ENCODE results near the gene LRP2. TPM values are rescaled to one million over a fixed set of nuclear protein-coding genes. Genes with fewer than 3 reads are reported as not detected.

The LRP2 gene
- total RNA-seq, 1 experiment from 2014 or later = 0.59 TPM

- TF ChIP-seq, protein P1, sequence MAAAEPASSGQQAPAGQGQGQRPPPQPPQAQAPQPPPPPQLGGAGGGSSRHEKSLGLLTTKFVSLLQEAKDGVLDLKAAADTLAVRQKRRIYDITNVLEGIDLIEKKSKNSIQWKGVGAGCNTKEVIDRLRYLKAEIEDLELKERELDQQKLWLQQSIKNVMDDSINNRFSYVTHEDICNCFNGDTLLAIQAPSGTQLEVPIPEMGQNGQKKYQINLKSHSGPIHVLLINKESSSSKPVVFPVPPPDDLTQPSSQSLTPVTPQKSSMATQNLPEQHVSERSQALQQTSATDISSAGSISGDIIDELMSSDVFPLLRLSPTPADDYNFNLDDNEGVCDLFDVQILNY (CRISPR knock-in tag; IDR thresholded peaks at IDR 0.05) = no peak
Observed at GRCh38 chr2:169294001-169294675, 68.2 kb downstream of the LRP2 start (continued).

DNA sequence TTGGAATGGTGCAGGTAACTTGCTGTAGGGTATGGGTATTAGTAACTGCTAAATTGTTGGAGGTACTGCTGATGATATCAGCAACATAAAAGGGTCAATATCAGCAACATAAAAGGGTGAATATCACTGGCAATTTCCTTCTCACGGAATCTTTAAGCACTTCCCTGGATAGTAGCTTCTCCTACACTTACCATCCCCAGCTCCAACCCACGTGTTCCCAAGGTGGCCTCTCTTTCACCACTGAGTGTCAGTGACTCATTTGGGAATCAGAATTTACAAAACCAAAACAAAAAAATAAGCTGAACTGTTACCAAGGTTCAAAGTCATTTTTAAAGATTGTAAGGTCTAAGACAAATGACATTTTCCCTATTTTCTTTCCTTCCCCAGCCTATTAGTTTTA is 70.8 kb downstream of the LRP2 start:
- Mint-ChIP-seq H3K9me3 (no peaks in the 10 kb centered on the region), H3K36me3 (no peaks in the 10 kb centered on the region), H3K4me3 (no peak overlapping the region), H3K27me3 (ENCODE audit: low read depth) (no peaks in the 10 kb centered on the region), H3K27ac (no peak overlapping the region), H3K4me1 (peaks cover 26% of the 10 kb centered on the region)
- ChIA-PET CTCF (no interaction called here), POLR2A (no interaction called here)
- ATAC-seq = peak; percentile 52
- DNase-seq (ENCODE audit: low spot score) = no peak
- TF ChIP-seq SMAD3 (CRISPR knock-in tag; IDR thresholded peaks at IDR 0.05; ENCODE audit: borderline replicate concordance) = no peak
- TF ChIP-seq, protein P2, sequence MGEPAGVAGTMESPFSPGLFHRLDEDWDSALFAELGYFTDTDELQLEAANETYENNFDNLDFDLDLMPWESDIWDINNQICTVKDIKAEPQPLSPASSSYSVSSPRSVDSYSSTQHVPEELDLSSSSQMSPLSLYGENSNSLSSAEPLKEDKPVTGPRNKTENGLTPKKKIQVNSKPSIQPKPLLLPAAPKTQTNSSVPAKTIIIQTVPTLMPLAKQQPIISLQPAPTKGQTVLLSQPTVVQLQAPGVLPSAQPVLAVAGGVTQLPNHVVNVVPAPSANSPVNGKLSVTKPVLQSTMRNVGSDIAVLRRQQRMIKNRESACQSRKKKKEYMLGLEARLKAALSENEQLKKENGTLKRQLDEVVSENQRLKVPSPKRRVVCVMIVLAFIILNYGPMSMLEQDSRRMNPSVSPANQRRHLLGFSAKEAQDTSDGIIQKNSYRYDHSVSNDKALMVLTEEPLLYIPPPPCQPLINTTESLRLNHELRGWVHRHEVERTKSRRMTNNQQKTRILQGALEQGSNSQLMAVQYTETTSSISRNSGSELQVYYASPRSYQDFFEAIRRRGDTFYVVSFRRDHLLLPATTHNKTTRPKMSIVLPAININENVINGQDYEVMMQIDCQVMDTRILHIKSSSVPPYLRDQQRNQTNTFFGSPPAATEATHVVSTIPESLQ (CRISPR knock-in tag; IDR thresholded peaks at IDR 0.05) = no peak
- no peak for TF ChIP-seq MXD4 (CRISPR knock-in tag; IDR thresholded peaks at IDR 0.05; ENCODE audit: borderline replicate concordance)
- no peak for TF ChIP-seq ZNF219 (CRISPR knock-in tag; IDR thresholded peaks at IDR 0.05; ENCODE audit: borderline replicate concordance)
- TF ChIP-seq NR2C2 (CRISPR knock-in tag; IDR thresholded peaks at IDR 0.05) = no peak
- TF ChIP-seq TP53 (CRISPR knock-in tag; IDR thresholded peaks at IDR 0.05) = no peak
- TF ChIP-seq MYBL2 (CRISPR knock-in tag; IDR thresholded peaks at IDR 0.05) = no peak
- TF ChIP-seq, protein P3, sequence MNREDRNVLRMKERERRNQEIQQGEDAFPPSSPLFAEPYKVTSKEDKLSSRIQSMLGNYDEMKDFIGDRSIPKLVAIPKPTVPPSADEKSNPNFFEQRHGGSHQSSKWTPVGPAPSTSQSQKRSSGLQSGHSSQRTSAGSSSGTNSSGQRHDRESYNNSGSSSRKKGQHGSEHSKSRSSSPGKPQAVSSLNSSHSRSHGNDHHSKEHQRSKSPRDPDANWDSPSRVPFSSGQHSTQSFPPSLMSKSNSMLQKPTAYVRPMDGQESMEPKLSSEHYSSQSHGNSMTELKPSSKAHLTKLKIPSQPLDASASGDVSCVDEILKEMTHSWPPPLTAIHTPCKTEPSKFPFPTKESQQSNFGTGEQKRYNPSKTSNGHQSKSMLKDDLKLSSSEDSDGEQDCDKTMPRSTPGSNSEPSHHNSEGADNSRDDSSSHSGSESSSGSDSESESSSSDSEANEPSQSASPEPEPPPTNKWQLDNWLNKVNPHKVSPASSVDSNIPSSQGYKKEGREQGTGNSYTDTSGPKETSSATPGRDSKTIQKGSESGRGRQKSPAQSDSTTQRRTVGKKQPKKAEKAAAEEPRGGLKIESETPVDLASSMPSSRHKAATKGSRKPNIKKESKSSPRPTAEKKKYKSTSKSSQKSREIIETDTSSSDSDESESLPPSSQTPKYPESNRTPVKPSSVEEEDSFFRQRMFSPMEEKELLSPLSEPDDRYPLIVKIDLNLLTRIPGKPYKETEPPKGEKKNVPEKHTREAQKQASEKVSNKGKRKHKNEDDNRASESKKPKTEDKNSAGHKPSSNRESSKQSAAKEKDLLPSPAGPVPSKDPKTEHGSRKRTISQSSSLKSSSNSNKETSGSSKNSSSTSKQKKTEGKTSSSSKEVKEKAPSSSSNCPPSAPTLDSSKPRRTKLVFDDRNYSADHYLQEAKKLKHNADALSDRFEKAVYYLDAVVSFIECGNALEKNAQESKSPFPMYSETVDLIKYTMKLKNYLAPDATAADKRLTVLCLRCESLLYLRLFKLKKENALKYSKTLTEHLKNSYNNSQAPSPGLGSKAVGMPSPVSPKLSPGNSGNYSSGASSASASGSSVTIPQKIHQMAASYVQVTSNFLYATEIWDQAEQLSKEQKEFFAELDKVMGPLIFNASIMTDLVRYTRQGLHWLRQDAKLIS (CRISPR knock-in tag; IDR thresholded peaks at IDR 0.05; ENCODE audit: borderline replicate concordance) = no peak
- TF ChIP-seq, protein P4, sequence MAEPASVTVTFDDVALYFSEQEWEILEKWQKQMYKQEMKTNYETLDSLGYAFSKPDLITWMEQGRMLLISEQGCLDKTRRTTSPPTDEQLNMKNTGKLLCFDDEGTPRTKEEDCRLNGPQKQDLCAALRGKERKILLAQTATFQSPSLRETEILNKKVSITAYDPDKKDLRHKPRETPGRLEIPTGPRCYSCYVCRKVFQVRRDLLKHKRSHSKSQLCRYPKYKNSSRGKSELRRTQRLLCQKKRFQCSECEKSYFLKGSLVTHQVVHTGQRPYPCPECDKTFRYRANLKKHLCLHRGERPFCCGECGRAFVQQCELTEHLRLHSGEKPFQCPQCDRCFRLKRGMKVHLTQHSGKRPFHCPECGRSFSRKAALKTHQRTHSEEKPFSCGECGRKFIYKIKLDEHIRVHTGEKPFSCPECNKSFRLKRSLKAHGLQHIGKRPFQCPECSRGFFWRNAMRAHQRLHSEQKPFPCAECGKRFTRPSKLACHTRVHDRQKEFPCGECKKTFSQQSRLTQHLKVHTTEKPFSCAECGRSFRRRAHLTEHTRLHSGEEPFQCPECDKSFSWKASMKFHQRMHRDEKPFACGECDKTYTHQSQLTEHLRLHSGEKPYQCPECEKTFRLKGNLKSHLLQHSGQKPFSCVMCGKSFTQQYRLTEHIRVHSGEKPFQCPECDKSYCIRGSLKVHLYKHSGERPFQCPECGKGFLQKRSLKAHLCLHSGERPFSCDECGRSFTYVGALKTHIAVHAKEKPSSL (CRISPR knock-in tag; conservative IDR thresholded peaks at IDR 0.05) = no peak
- no peak for TF ChIP-seq ZNF232 (CRISPR knock-in tag; IDR thresholded peaks at IDR 0.05)
- no peak for TF ChIP-seq ZSCAN18 (CRISPR knock-in tag; IDR thresholded peaks at IDR 0.05)
- no peak for TF ChIP-seq USF1 (CRISPR knock-in tag; IDR thresholded peaks at IDR 0.05)
- no peak for TF ChIP-seq GTF2I (CRISPR knock-in tag; conservative IDR thresholded peaks at IDR 0.05)
- no peak for TF ChIP-seq KAT7 (CRISPR knock-in tag; IDR thresholded peaks at IDR 0.05; ENCODE audit: borderline replicate concordance)
- no peak for TF ChIP-seq TEAD4 (CRISPR knock-in tag; IDR thresholded peaks at IDR 0.05)
- TF ChIP-seq NFE2L1 (CRISPR knock-in tag; IDR thresholded peaks at IDR 0.05) = no peak
- no peak for TF ChIP-seq TEAD1 (CRISPR knock-in tag; IDR thresholded peaks at IDR 0.05)
- no peak for TF ChIP-seq ESRRA (CRISPR knock-in tag; IDR thresholded peaks at IDR 0.05; ENCODE audit: borderline replicate concordance)
- no peak for TF ChIP-seq SMAD4 (CRISPR knock-in tag; IDR thresholded peaks at IDR 0.05)

Measured in WTC11 (cell line).